IMR-90 (cell line): Measurements from ENCODE around the gene KDM4B. TPM values are rescaled to one million over a fixed set of nuclear protein-coding genes. Genes with fewer than 3 reads are reported as not detected.
A peak's percentile ranks its signal among the peaks of the same experiment; 100 is the strongest.

Experiments used
- ATAC-seq: fragments of 200-7000 bp; cut with Tn5 transposase; 2 replicates; pipeline ENCODE4 v1.9.1; 2020; ENCODE audit warnings: low read depth, mild to moderate bottlenecking, moderate library complexity
- BruUV-seq: library from RNA; stranded (reverse); fragments of 400-500 nt; replicated peaks from 2 replicates; lab custom pipeline; 2021; lab: Mats Ljungman, UMichigan
- CTCF ChIA-PET: fragments of 300-600 bp; formaldehyde crosslinking; extraction: SDS; loops from one replicate; lab custom pipeline; 2021; ENCODE audit warnings: antibody characterized with exemption; lab: Yijun Ruan, JAX
- POLR2A ChIA-PET: fragments of 300-600 bp; sonication (Branson Sonifier 250); formaldehyde crosslinking; loops from one replicate; lab custom pipeline; 2022; ENCODE audit warnings: antibody characterized with exemption; ENCODE audit not compliant: unreplicated experiment; lab: Charles Lee
- DNase-seq: peaks from one replicate; pipeline ENCODE4 v3.0.0; 2013
- H2AFZ ChIP-seq: replicated peaks from 2 replicates; pipeline ENCODE3; 2013; ENCODE audit warnings: low read length, mild to moderate bottlenecking; ENCODE audit not compliant: poor library complexity
- H2AK5ac ChIP-seq: 2 replicates; pipeline ENCODE4 v1.6.1; 2013; ENCODE audit warnings: low read depth, low read length, inconsistent platforms
- H2AK9ac ChIP-seq: replicated peaks from 2 replicates; pipeline ENCODE3; 2013; ENCODE audit warnings: mild to moderate bottlenecking, low read depth, low read length, moderate library complexity; ENCODE audit not compliant: poor library complexity
- H2BK120ac ChIP-seq: 2 replicates; pipeline ENCODE4 v1.6.1; 2013; ENCODE audit warnings: low read depth, low read length, inconsistent platforms
- H2BK15ac ChIP-seq: 3 replicates; pipeline ENCODE4 v1.6.1; 2013; ENCODE audit warnings: low read depth, low read length, inconsistent platforms
- H2BK20ac ChIP-seq: 2 replicates; pipeline ENCODE4 v1.6.1; 2013; ENCODE audit warnings: low read depth, mild to moderate bottlenecking, inconsistent platforms, low read length, moderate library complexity
- H2BK5ac ChIP-seq: 2 replicates; pipeline ENCODE4 v1.6.1; 2013; ENCODE audit warnings: mild to moderate bottlenecking, low read depth, low read length, inconsistent platforms; ENCODE audit not compliant: poor library complexity, severe bottlenecking
- H3K14ac ChIP-seq: replicated peaks from 2 replicates; pipeline ENCODE4 v1.6.1; 2013; ENCODE audit warnings: low read depth, low read length, inconsistent platforms
- H3K18ac ChIP-seq: 2 replicates; pipeline ENCODE4 v1.6.1; 2013; ENCODE audit warnings: low read depth, low read length, control low read depth
- H3K23ac ChIP-seq: 2 replicates; pipeline ENCODE4 v1.6.1; 2013; ENCODE audit warnings: low read depth, low read length, inconsistent platforms
- H3K27ac ChIP-seq: 2 replicates; pipeline ENCODE4 v1.5.1; 2013; ENCODE audit warnings: mild to moderate bottlenecking, control low read depth, low read length; ENCODE audit not compliant: insufficient read depth
- H3K27me3 ChIP-seq: 2 replicates; pipeline ENCODE4 v1.6.1; 2013; ENCODE audit warnings: low read length; ENCODE audit not compliant: control insufficient read depth, insufficient read depth
- H3K36me3 ChIP-seq: 2 replicates; pipeline ENCODE4 v1.6.1; 2013; ENCODE audit warnings: low read length, mixed read lengths; ENCODE audit not compliant: control insufficient read depth, insufficient read depth
- H3K4ac ChIP-seq: 2 replicates; pipeline ENCODE4 v1.6.1; 2013; ENCODE audit warnings: low read depth, low read length, inconsistent platforms
- H3K4me1 ChIP-seq: 2 replicates; pipeline ENCODE4 v1.6.1; 2013; ENCODE audit warnings: low read length, mixed read lengths; ENCODE audit not compliant: control insufficient read depth, insufficient read depth
- H3K4me2 ChIP-seq: 2 replicates; pipeline ENCODE4 v1.6.1; 2013; ENCODE audit warnings: low read depth, mild to moderate bottlenecking, control low read depth, low read length, moderate library complexity
- H3K4me3 ChIP-seq: 2 replicates; pipeline ENCODE4 v1.5.1; 2013; ENCODE audit warnings: low read depth, mild to moderate bottlenecking, control low read depth, low read length, moderate library complexity; ENCODE audit not compliant: insufficient read depth
- H3K56ac ChIP-seq: 2 replicates; pipeline ENCODE4 v1.6.1; 2013; ENCODE audit warnings: low read length, inconsistent platforms; ENCODE audit not compliant: insufficient read depth; ENCODE audit errors: extremely low read depth
- H3K79me1 ChIP-seq, 2 experiments: 2 replicates each; pipeline ENCODE4 v1.6.1; 2013; ENCODE audit warnings: low read length in 2 of 2, inconsistent platforms in 1 of 2, low read depth in 1 of 2
- H3K9ac ChIP-seq: 2 replicates; pipeline ENCODE4 v1.6.1; 2013; ENCODE audit warnings: low read depth, low read length, control low read depth
- H3K9me1 ChIP-seq: 2 replicates; pipeline ENCODE4 v1.6.1; 2013; ENCODE audit warnings: low read length, inconsistent platforms; ENCODE audit not compliant: insufficient read depth
- H3K9me3 ChIP-seq: 2 replicates; pipeline ENCODE4 v1.6.1; 2013; ENCODE audit warnings: low read length; ENCODE audit not compliant: control insufficient read depth, insufficient read depth
- H4K20me1 ChIP-seq: 2 replicates; pipeline ENCODE4 v1.6.1; 2013; ENCODE audit warnings: low read length, inconsistent platforms; ENCODE audit not compliant: insufficient read depth
- H4K5ac ChIP-seq: 2 replicates; pipeline ENCODE4 v1.6.1; 2013; ENCODE audit warnings: mild to moderate bottlenecking, low read depth, low read length, control low read depth
- H4K8ac ChIP-seq, 2 experiments: 2 replicates each; pipeline ENCODE4 v1.6.1; 2013; ENCODE audit warnings: low read depth in 2 of 2, low read length in 2 of 2, control low read depth in 1 of 2, inconsistent platforms in 1 of 2
- H4K91ac ChIP-seq: 2 replicates; pipeline ENCODE4 v1.6.1; 2013; ENCODE audit warnings: low read depth, low read length, inconsistent platforms; ENCODE audit not compliant: insufficient read depth
- CHD1 ChIP-seq: IDR thresholded peaks from 2 replicates; pipeline ENCODE4 v1.6.1; 2012; ENCODE audit warnings: low read depth, low read length, improper control_type of control experiment
- FOS ChIP-seq: fragments of 150-350 bp; IDR thresholded peaks from 2 replicates; pipeline ENCODE4 v1.6.1; 2016; ENCODE audit warnings: low read depth, low read length
- WGBS, 2 experiments: methylation state at CpG; one replicate each; pipeline versions ENCODE4 v1.1.5 to v1.1.7; 2013; ENCODE audit warnings: missing lambda C conversion rate in 2 of 2; ENCODE audit not compliant: insufficient read length in 1 of 2; ENCODE audit errors: extremely low coverage in 2 of 2; 5-methylcytosine and 5-hydroxymethylcytosine counted together
- dilution Hi-C: fragments of 300-500 bp; cut with HindIII; formaldehyde crosslinking; loops from one replicate; pipeline ENCODE4 v1.14.3; 2018; ENCODE audit warnings: low sequenced_read_pairs; ENCODE audit not compliant: unreplicated experiment
- in situ Hi-C: fragments of 300-500 bp; cut with MboI; formaldehyde crosslinking; loops from 3 replicates; pipeline ENCODE4 v1.14.3; 2019; ENCODE audit warnings: low sequenced_read_pairs, inconsistent platforms, mixed read lengths
- intact Hi-C: fragments of 100-400 bp; cut with micrococcal nuclease; formaldehyde crosslinking; loops from 2 replicates; pipeline ENCODE4 v1.10.0; 2022
- polyA plus RNA-seq, 3 experiments: library from polyadenylated mRNA; depleted of rRNA; stranded (reverse); fragments of >200 nt; gene quantifications; 2 replicates each; pipeline ENCODE4 v1.2.3, GENCODE V29; 2012; ENCODE audit warnings: low replicate concordance in 1 of 3
- total RNA-seq: library from RNA; depleted of rRNA; stranded (reverse); fragments of >200 nt; gene quantifications from 2 replicates; pipeline ENCODE4 v1.2.3, GENCODE V29; 2012

The KDM4B gene
- total and polyA plus RNA-seq, 2 of the 4 experiments (the other 2 are of a cell fraction), result 5.0 to 17.9 TPM

- no peak overlapping the region for H2BK120ac ChIP-seq
- no peak overlapping the region for H3K4ac ChIP-seq
- ATAC-seq (peak; percentile 44), DNase-seq (peak; percentile 73)
- no peak overlapping the region for H2AK9ac ChIP-seq
- dilution Hi-C loops, result no loop called here
- H3K9me1 ChIP-seq, result peaks cover 11% of the 10 kb centered on the region
- no peak overlapping the region for H3K4me3 ChIP-seq
- no peak overlapping the region for H3K14ac ChIP-seq
- TF ChIP-seq CHD1 (no peak), FOS (0 out of 2 replicates have a peak, but pooled peaks have one; percentile 25)
- no peak overlapping the region for H4K91ac ChIP-seq
- no peak overlapping the region for H2BK5ac ChIP-seq
- no peaks in the 10 kb centered on the region for H3K27me3 ChIP-seq
- no peak overlapping the region for H3K27ac ChIP-seq
- peaks cover 36 to 92% of the 10 kb centered on the region in 2 experiments for H3K79me1 ChIP-seq
- H4K5ac ChIP-seq, result no peak overlapping the region
- H3K4me1 ChIP-seq, result no peaks in the 10 kb centered on the region
- CTCF ChIA-PET, result interaction anchor here (0.6 to 2.0 kb wide), 4 partner anchors 9 to 189 kb away, joined by 3 to 11 read pairs (median 3); no protein-coding TSS in a partner anchor
- H2AFZ ChIP-seq, result no peak overlapping the region
- H3K56ac ChIP-seq, result no peak overlapping the region
- no peak overlapping the region for H3K23ac ChIP-seq
- H2BK20ac ChIP-seq, result no peak overlapping the region
- no peak overlapping the region; the same call in 1 of the 2 replicates for H3K4me2 ChIP-seq
- H4K8ac ChIP-seq, result no peak overlapping the region
- BruUV-seq, result no TSS peak
- no peak overlapping the region for H2AK5ac ChIP-seq
- intact Hi-C loops, result no loop called here
- H3K9me3 ChIP-seq, result no peaks in the 10 kb centered on the region
- H3K36me3 ChIP-seq, result peaks cover 19% of the 10 kb centered on the region; the same call in 1 of the 2 replicates
- no peak overlapping the region for H3K18ac ChIP-seq
- in situ Hi-C loops, result no loop called here
- peaks cover 93% of the 10 kb centered on the region for H4K20me1 ChIP-seq
- H3K9ac ChIP-seq, result no peak overlapping the region
- WGBS, 2 experiments, result no CpG with 5 or more reads among the region's 4 CpGs
- POLR2A ChIA-PET, result interaction anchor here (0.9 kb wide), 1 partner anchor 91 kb away, joined by 3 read pairs; no protein-coding TSS in a partner anchor
- H2BK15ac ChIP-seq, result no peak overlapping the region
Measured at GRCh38 chr19:5002143-5002542, 33.2 kb downstream of the KDM4B start.
